Measurements from ENCODE around the gene AMER2.

Gene AMER2

GRCh38 chr13:25171517-25172302 lies at the start of gene AMER2:
TSS of gene AMER2 (minus strand) at chr13:25172288. CDS start at chr13:25171619, 669 bp downstream.
- TF ChIP-seq ZFX (IDR thresholded peaks at IDR 0.05; ENCODE audit: borderline replicate concordance) (no peak), CTCF (IDR thresholded peaks at IDR 0.05) (no peak)
- no peak within 1 kb of the TSS for H3K27ac ChIP-seq

GRCh38 chr13:25218019-25218418 lies 45.9 kb upstream of the AMER2 start:
- TF ChIP-seq CTCF (IDR thresholded peaks at IDR 0.05) (no peak), ZFX (IDR thresholded peaks at IDR 0.05; ENCODE audit: borderline replicate concordance) (no peak)

GRCh38 chr13:25217023-25217885 lies 45.2 kb upstream of the AMER2 start:
- TF ChIP-seq CTCF (IDR thresholded peaks at IDR 0.05) (no peak), ZFX (IDR thresholded peaks at IDR 0.05; ENCODE audit: borderline replicate concordance) (no peak)
- H3K27ac ChIP-seq: no peak overlapping the region

More at GRCh38 chr13:25218019-25218418, 45.9 kb upstream of the AMER2 start:
- H3K27ac ChIP-seq: no peak overlapping the region

GRCh38 chr13:25215253-25215575 lies 43.1 kb upstream of the AMER2 start:
- TF ChIP-seq ZFX (IDR thresholded peaks at IDR 0.05; ENCODE audit: borderline replicate concordance) (no peak), CTCF (IDR thresholded peaks at IDR 0.05) (no peak)
- no peak overlapping the region for H3K27ac ChIP-seq

- H3K27ac ChIP-seq: no peak overlapping the region
- TF ChIP-seq CTCF (IDR thresholded peaks at IDR 0.05) (no peak), ZFX (IDR thresholded peaks at IDR 0.05; ENCODE audit: borderline replicate concordance) (no peak)
Observed at GRCh38 chr13:25214491-25215252, 42.6 kb upstream of the AMER2 start.

- no peak for TF ChIP-seq ZFX (IDR thresholded peaks at IDR 0.05; ENCODE audit: borderline replicate concordance)
- TF ChIP-seq CTCF (IDR thresholded peaks at IDR 0.05): no peak
Observed at GRCh38 chr13:25213715-25214114, 41.6 kb upstream of the AMER2 start.

More at GRCh38 chr13:25213715-25214114, 41.6 kb upstream of the AMER2 start:
- H3K27ac ChIP-seq: no peak overlapping the region
